GM18951 (cell line): ENCODE results near the gene SULT2B1.

Experiments used
- POLR2A ChIP-seq: IDR thresholded peaks from 4 replicates; pipeline ENCODE4 v1.6.1; 2011; ENCODE audit warnings: mild to moderate bottlenecking; ENCODE audit not compliant: insufficient read length, insufficient read depth; ENCODE audit errors: extremely low read depth
- in situ Hi-C: fragments of 300-500 bp; cut with MboI; formaldehyde crosslinking; loops from one replicate; pipeline ENCODE4 v1.12.0; 2022; ENCODE audit warnings: low sequenced_read_pairs, mixed read lengths, inconsistent platforms; ENCODE audit not compliant: unreplicated experiment

Gene SULT2B1

DNA sequence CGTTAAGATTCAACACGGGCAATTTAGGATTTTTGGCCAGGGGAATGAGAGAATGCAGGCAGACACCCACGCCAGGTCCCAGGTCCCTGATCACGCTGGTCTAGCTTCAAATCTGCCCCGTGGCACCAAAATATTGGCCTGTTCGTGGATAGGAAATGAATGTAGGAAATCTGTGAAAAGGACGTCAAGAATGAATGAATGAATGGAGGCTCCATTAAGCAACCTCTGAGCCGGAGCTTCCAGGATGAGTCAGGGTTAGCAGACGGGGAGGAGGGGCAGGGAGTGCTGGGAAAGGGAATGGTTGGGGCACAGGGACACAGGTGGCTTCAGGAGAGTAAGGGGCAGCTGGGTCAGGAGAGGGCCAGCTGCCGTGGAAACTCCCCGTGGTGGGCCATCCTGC lies 4.2 kb downstream of the SULT2B1 start:
- in situ Hi-C loops: no loop called here
- TF ChIP-seq POLR2A: no peak

DNA sequence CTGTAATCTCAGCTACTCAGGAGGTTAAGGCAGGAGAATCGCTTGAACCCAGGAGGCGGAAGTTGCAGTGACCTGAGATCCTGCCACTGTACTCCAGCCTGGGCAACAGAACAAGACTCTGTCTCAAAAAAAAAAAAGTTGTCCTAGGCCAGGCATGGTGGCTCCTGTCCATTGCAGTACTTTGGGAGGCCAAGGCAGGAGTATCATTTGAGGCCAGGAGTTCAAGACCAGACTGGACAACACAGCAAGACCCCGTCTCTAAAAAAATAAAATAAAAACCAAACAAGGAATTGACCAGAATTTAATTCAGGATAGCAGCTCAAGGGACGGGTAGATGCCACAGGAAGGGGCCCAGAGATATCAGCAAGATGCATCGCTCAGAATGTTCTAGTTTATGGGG lies 4.9 kb downstream of the SULT2B1 start:
- in situ Hi-C loops: no loop called here
- no peak for TF ChIP-seq POLR2A

DNA sequence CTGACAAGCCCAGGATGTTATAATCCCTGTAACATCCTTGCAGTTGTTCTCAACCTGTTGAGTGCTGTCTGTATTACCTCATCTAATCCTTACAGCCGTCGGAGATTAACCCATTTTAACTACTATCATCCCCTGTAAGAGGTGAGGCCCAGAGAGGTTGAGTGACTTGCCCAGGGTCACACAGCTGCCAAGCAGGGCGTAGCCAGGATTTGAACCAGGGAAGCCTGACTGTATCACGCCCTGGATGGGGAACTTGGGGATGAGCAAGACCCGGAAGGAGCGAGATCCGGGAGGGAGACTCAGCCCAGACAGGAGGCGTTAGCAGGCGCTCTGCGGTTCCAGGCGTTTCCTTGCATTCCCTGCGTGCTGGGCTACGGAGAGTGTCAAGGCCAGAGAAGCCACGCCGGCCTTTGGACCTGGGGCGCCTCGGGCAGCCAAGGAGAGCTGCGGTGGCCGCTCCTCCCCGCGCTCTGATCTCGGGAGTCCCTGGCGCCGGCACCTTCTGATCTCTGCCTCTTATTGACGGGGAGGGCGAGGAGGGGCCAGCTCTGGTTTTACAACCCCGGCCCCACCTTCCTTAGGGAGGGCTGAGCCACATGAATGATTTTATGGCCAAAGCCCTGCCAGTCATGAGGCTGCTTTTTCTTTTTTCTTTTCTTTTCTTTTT lies 6.2 kb downstream of the SULT2B1 start:
- no peak for TF ChIP-seq POLR2A
- in situ Hi-C loops: no loop called here

DNA sequence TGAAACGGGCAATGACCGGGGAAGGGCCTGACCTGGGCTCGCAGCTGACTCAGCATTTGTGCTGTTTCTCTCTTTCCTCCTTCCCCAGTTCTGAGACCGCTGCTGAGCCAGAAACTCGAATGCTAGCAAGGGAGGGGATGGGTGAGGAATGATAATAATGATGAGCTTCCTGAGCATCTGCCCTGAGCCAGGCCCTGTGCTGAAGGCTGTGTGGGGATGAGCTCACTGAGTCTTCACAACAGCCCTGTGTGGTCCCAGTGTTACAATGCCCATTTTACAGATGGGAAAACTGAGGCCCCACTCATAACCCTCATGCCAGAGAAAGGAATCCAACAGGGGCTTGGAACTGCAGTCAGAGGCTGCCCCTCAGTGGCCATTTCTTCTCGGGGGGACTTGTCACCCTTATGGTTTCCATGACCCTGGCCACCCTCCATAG lies 8.1 kb downstream of the SULT2B1 start:
- in situ Hi-C loops: no loop called here
- no peak for TF ChIP-seq POLR2A

DNA sequence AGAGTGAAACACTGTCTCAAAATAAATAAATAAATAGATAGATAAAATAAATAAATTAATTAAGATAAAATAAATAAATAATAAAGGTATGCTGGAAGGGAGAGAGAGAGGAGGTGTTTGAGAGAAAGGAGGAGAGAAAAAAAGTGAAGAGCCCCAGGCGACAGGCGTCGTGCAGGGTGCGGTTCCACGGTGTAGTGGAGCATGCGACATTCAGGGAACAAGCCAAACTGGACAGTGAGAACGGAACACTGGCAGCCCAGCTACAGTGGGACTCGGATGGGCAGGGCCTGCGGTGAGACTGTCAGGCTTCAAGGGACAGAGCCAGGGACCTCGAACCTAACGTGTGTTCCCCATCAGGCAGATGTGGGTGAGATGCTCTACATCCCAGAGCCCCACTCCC lies 9.4 kb downstream of the SULT2B1 start:
- no peak for TF ChIP-seq POLR2A
- in situ Hi-C loops: no loop called here

DNA sequence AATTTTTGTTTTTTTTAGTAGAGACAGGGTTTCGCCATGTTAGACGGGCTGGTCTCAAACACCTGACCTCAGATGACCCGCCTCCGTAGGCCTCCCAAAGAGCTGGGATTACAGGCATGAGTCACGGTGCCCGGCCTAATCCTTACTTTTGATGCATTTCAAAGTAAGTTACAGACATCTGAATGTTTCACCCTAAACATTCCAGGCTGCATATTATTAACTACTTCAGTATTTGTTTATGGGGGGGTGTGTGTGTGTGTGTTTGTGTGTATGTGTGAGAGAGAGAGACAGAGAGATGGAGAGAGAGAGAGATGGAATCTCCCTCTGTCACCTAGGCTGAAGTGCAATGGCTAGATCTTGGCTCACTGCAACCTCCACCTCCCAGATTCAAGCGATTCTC lies 13.1 kb downstream of the SULT2B1 start:
- in situ Hi-C loops: no loop called here
- no peak for TF ChIP-seq POLR2A

DNA sequence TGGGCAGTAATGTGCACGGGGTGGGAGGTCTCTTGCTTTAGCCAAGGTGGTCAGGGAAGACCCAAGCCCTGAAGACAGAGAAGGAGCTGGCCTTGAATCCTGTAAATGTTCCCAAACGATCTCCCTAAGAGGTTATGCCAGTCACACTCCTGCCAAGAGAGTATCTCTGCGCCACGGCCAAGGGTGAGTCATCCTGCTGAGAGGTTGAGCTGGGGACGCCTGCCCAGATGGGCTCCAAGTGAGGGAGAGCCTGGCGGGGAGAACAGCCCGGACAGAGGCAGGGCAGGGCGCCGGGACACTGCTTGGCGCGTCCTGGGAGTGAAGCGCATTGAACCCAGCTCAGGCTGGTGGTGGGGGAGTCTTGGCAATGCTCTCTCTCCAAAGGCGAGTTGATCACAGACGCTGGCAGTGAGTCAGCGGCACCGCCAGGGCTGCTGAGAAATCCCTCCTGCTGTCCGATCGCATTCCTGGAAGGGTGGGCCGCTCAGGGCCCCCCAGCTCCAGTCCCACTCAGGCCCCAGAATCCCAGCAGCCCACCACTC lies 16.4 kb downstream of the SULT2B1 start:
- in situ Hi-C loops: no loop called here
- TF ChIP-seq POLR2A: no peak

DNA sequence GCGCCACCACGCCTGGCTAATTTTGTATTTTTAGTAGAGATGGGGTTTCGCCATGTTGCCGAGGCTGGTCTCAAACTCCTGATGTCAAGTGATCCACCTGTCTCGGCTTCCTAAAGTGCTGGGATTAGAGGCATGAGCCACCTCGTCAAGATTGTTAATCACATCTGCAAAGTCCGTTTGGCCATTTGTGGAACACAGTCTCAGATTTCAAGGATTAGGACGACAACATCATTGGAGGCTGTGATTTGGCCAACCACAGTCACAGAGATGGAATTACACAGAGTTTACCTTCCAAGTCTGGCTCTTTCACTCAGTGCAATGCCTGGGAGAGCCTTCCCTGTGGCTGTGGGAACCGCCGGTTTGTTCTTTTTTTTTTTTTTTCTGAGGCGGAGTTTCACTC lies 17.8 kb downstream of the SULT2B1 start:
- TF ChIP-seq POLR2A: no peak

DNA sequence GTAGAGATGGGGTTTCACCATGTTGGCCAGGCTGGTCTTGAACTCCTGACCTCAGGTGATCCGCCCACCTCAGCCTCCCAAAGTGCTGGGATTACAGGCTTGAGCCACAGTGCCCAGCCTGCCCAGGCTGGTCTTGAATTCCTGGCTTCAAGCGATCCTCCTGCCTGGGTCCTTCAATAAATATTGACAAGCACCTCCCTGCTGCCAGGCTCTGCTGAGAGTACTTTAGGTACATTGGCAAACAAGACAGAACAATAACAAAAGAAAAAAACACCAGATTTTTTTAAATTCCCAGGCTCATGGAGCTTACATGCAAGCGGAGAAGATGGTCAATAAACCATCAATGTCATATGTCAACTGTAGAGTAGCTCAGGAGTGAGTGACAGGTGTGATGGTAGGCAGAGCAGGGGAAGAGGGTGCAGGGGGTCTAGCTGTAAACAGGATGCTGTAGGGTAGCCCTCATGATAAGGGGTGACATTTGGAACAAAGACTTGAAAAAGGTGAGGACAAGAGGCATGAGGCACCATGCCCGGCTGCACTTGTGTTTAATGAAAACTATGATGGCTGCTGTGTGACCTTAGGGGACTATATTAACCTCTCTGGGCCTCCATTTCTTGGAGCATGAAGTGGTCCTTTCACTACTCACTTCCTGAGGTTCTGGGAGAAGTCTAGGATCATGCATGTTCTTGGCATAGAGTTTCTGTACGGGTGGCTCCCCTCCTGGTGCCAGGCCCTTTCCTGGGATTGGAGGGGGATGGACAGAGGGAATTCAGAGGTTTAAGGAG lies 19.6 kb downstream of the SULT2B1 start:
- TF ChIP-seq POLR2A: no peak
- in situ Hi-C loops: no loop called here

More for the DNA sequence above, 17.8 kb downstream of the SULT2B1 start:
- in situ Hi-C loops: no loop called here

DNA sequence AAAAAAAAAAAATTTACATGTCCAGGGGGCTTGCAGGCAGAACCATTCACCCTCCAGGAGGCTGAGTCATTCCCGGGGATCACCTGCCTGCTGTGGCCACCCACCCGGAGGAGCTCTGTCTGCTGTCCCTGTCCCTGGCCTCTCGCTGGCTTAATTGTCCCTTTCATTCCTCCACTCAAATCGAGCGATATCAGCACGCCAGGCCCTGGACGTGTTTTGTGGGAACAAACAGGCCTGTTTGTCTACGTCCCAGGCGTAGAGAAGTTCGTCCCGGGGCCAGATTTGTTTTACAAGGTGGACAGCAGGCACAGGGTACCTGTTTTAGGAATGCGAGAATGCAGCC lies 21.2 kb downstream of the SULT2B1 start:
- in situ Hi-C loops: no loop called here
- no peak for TF ChIP-seq POLR2A

DNA sequence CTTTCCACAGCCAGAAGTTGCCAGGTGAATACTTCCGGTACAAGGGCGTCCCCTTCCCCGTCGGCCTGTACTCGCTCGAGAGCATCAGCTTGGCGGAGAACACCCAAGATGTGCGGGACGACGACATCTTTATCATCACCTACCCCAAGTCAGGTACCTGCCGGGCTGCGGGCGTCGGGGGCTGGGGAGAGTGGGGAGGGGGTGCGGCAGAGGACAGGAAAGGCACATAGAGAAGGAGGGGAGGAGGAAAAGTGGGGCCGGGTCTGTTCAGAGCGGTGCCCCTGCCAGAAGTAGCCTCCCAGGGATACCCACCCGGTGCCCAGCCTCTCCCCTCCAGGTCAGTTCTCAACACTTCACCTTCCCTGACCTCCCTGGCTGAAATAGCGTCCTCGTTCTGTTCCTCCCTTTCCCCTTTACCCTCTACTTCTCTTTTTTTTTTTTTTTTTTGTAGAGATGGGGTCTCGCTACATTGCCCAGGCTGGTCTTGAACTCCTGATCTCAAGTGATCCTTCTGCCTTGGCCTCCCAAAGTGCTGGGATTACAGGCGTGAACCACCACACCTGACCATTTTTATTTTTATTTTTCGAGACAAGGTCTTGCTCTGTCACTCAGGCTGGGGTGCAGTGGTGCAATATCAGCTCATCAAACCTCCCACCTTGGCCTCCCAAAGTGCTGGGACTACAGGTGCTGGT lies 24.1 kb downstream of the SULT2B1 start:
- TF ChIP-seq POLR2A: no peak
- in situ Hi-C loops: loop anchor here (25.0 kb wide), 1 partner anchor 264 kb away; a partner anchor contains a TSS

DNA sequence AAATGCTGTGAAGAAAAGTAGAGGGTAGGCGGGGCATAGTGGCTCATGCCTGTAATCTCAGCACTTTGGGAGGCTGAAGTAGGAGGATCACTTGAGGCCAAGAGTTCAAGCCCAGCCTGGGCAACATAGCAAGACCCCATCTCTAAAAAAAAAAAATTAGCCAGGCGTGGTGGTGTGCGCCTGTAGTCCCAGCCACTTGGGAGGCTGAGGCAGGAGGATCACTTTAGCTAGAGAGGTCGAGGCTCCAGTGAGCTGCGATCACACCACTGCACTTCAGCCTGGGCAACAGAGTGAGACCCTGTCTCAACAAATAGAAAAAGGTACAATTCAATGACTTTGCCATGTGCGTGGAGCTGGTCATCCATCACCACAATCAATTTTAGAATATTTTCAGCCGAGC lies 25.9 kb downstream of the SULT2B1 start:
- in situ Hi-C loops: loop anchor here (25.0 kb wide), 1 partner anchor 266 kb away; a partner anchor contains a TSS

DNA sequence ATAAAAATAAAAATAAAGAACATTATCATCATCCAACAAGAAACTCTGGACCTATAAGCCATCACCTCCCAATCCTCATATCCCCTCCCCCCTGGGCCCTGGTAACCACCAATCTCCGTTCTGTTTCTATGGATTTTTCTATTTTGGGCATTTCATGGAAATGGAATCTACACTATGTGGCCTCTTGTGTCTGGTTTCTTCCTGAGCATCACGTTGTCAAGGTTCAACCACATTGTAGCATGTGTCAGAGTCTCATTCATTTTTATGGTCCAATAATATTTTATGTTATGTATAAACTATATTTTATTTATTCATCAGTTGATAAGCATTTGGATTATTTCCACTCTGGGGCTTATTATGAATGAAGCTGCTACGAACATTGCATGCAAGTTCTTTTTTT lies 26.9 kb downstream of the SULT2B1 start:
- in situ Hi-C loops: loop anchor here (25.0 kb wide), 1 partner anchor 267 kb away; a partner anchor contains a TSS
- TF ChIP-seq POLR2A: no peak
